ENCODE results near the gene CBY1.

- TF ChIP-seq POLR2A (IDR thresholded peaks at IDR 0.05) (no peak), CTCF (IDR thresholded peaks at IDR 0.05) (no peak)
Observed at GRCh38 chr22:38713921-38714320, 57.5 kb downstream of the CBY1 start.

Measured in esophagus squamous epithelium (tissue), 4 donors.